Stimulated activated CD4-positive, alpha-beta T cell treated with anti-CD3 and anti-CD28 coated beads, Interleukin-12 subunit alpha, Interleukin-12 subunit beta, amount 100 ng/mL, for 4 hours (primary cell): Measurements from ENCODE around the gene LIPG.
"Not testable (repeated sequence)": the region's sequence is repeated elsewhere in the genome, so short reads cannot be mapped to it uniquely, and the experiment has no call there.

ENCODE experiments used
- DNase-seq: peaks from one replicate; pipeline ENCODE4 v3.0.0-alpha.2; 2020

Gene LIPG

GRCh38 chr18:49561289-49562193 is at the start of gene LIPG:
Gene LIPG, plus strand, starts transcription at chr18:49562057. Its CDS starts 252 bp downstream, at chr18:49562309.
- DNase-seq, result peak; percentile 25

- not testable (repeated sequence) for DNase-seq
Measured at GRCh38 chr18:49512876-49513275, 49.0 kb upstream of the LIPG start.

GRCh38 chr18:49514577-49514976 is 47.3 kb upstream of the LIPG start:
- no peak for DNase-seq

GRCh38 chr18:49515003-49515402 is 46.9 kb upstream of the LIPG start:
- DNase-seq, result not testable (repeated sequence)

- DNase-seq, result no peak
Measured at GRCh38 chr18:49515516-49515915, 46.3 kb upstream of the LIPG start.

- no peak for DNase-seq
Measured at GRCh38 chr18:49517483-49517882, 44.4 kb upstream of the LIPG start.

- DNase-seq, result no peak
Measured at GRCh38 chr18:49519101-49519971, 42.5 kb upstream of the LIPG start.

- DNase-seq, result no peak
Measured at GRCh38 chr18:49520661-49521145, 41.2 kb upstream of the LIPG start.

- DNase-seq, result no peak
Measured at GRCh38 chr18:49521216-49521835, 40.5 kb upstream of the LIPG start.

GRCh38 chr18:49523580-49524093 is 38.2 kb upstream of the LIPG start:
- DNase-seq, result not testable (repeated sequence)

GRCh38 chr18:49524349-49524748 is 37.5 kb upstream of the LIPG start:
- no peak for DNase-seq

- DNase-seq, result no peak
Measured at GRCh38 chr18:49524951-49525350, 36.9 kb upstream of the LIPG start.

- no peak for DNase-seq
Measured at GRCh38 chr18:49525981-49526380, 35.9 kb upstream of the LIPG start.

GRCh38 chr18:49527631-49528327 is 34.1 kb upstream of the LIPG start:
- DNase-seq, result no peak

GRCh38 chr18:49529596-49529995 is 32.3 kb upstream of the LIPG start:
- no peak for DNase-seq

GRCh38 chr18:49531678-49532153 is 30.1 kb upstream of the LIPG start:
- DNase-seq, result no peak

- no peak for DNase-seq
Measured at GRCh38 chr18:49534846-49535601, 26.8 kb upstream of the LIPG start.

- no peak for DNase-seq
Measured at GRCh38 chr18:49537232-49537896, 24.5 kb upstream of the LIPG start.

GRCh38 chr18:49544362-49544761 is 17.5 kb upstream of the LIPG start:
- no peak for DNase-seq

GRCh38 chr18:49546278-49546677 is 15.6 kb upstream of the LIPG start:
- no peak for DNase-seq
